ENCODE measurements around the gene ODAD3. TPM values are rescaled to one million over a fixed set of nuclear protein-coding genes. Genes with fewer than 3 reads are reported as not detected.

The ODAD3 gene
- total RNA-seq, 2 experiments from 2014 or later = not detected

DNA sequence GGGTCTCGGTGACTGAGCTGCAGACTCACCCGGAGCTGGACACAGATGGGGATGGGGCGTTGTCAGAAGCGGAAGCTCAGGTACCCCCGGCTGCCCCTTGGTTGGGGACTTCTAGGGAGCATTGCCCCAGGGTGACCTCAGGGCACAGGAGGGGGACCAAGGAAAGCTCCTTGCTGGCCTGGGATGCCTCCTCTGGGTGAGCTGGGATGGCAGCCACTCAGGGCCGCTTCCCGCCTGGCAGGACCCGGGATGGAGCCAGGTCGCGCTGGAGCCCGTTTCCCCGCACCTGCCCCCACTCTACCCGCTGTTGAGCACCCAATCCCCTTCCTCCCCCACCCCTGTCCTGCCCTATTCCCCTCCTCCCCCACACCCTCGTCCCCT, 11.3 kb upstream of the ODAD3 start:
- Histone ChIP-seq H3K27me3 (ENCODE audit: control insufficient read depth in 1 of 2, insufficient read depth in 2 of 2, low read length in 2 of 2) (no peaks in the 10 kb centered on the region), H3K4me1 (ENCODE audit: insufficient read depth, low read length) (no peaks in the 10 kb centered on the region), H3K9me3 (ENCODE audit: control insufficient read depth in 1 of 2, insufficient read depth in 1 of 2, low read length in 2 of 2) (no peaks in the 10 kb centered on the region), H3K27ac (ENCODE audit: low read depth in 1 of 2, low read length in 2 of 2) (no peak overlapping the region), H3K4me3 (ENCODE audit: low read length) (no peak overlapping the region), H3K36me3 (ENCODE audit: insufficient read depth, low read length) (peaks cover 75% of the 10 kb centered on the region)
- POLR2A ChIA-PET = interaction anchor here (1.3 kb wide), 1 partner anchor 65 kb away, joined by 4 read pairs; no protein-coding TSS in a partner anchor
- Mint-ChIP-seq H3K4me3 (no peak overlapping the region), H3K27ac (no peak overlapping the region), H3K36me3 (ENCODE audit: low read depth) (peaks cover 59% of the 10 kb centered on the region), H3K4me1 (ENCODE audit: low read depth) (no peaks in the 10 kb centered on the region), H3K9me3 (no peaks in the 10 kb centered on the region), H3K27me3 (no peaks in the 10 kb centered on the region)
- ATAC-seq (ENCODE audit: poor library complexity) (no peak), DNase-seq (no peak)
- CTCF ChIA-PET = interaction anchor here (0.7 to 1.3 kb wide), 2 partner anchors 65 to 152 kb away, joined by 3 read pairs; no protein-coding TSS in a partner anchor
- TF ChIP-seq, protein P1, sequence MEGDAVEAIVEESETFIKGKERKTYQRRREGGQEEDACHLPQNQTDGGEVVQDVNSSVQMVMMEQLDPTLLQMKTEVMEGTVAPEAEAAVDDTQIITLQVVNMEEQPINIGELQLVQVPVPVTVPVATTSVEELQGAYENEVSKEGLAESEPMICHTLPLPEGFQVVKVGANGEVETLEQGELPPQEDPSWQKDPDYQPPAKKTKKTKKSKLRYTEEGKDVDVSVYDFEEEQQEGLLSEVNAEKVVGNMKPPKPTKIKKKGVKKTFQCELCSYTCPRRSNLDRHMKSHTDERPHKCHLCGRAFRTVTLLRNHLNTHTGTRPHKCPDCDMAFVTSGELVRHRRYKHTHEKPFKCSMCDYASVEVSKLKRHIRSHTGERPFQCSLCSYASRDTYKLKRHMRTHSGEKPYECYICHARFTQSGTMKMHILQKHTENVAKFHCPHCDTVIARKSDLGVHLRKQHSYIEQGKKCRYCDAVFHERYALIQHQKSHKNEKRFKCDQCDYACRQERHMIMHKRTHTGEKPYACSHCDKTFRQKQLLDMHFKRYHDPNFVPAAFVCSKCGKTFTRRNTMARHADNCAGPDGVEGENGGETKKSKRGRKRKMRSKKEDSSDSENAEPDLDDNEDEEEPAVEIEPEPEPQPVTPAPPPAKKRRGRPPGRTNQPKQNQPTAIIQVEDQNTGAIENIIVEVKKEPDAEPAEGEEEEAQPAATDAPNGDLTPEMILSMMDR (IDR thresholded peaks at IDR 0.05) = no peak
- intact Hi-C loops (cut with DNase I, micrococcal nuclease) = loop anchor here in 1 of 2 experiments (1.0 kb wide), 1 partner anchor 152 kb away; no protein-coding TSS in a partner anchor

DNA sequence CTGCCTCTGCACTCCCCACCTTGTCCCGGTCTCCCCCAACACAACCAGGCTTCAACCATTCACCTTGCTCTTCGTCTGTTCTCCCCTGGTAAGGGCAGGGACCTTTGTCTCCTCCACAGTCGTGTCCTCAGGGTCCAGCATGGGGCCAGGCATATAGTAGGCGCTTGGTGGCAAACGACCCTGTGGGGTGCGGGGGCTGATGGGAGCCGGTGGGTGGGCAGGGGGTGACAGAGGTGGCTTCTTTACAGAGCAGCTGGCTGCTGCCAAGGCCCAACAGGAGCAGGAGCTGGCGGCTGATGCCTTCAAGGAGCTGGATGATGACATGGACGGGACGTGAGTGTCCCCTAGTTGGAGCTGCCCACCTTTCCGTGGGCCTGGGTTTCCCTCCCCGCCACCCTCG, 10.2 kb upstream of the ODAD3 start:
- no peak for ATAC-seq (ENCODE audit: poor library complexity)
- CTCF ChIA-PET = interaction anchor here (0.9 to 1.3 kb wide), 2 partner anchors 10 to 64 kb away, joined by 3 to 4 read pairs; partner anchors contain the start of genes ODAD3 and PRKCSH
- intact Hi-C loops (cut with DNase I, micrococcal nuclease) = no loop called here

DNA sequence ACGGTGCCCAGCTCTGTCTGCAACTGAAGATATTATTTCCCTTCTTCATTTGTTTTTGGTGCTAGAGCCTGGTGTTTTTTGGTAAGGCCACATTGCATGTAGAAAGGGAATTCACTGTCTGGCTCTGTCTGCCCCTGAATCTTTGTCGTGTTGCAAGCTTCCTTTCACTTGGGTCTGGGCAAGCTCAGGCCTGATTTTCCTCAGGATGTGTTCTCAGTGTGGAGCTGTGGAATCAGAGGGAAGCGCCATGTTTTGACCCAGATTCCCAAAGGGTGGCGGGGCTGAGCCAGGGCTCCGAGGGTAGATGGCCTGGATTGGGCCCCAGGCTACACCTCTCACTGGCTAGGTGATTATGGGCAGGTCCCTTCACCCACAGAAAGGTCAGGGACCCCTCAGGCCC, 9.1 kb upstream of the ODAD3 start:
- peaks cover 78% of the 10 kb centered on the region for H3K36me3 ChIP-seq (ENCODE audit: insufficient read depth, low read length)
- POLR2A ChIA-PET = no interaction called here
- ATAC-seq (ENCODE audit: poor library complexity) = no peak

More for the DNA sequence above, 10.2 kb upstream of the ODAD3 start:
- Histone ChIP-seq H3K27ac (ENCODE audit: low read depth in 1 of 2, low read length in 2 of 2) (no peak overlapping the region), H3K9me3 (ENCODE audit: control insufficient read depth in 1 of 2, insufficient read depth in 1 of 2, low read length in 2 of 2) (no peaks in the 10 kb centered on the region), H3K4me1 (ENCODE audit: insufficient read depth, low read length) (no peaks in the 10 kb centered on the region), H3K4me3 (ENCODE audit: low read length) (no peak overlapping the region), H3K36me3 (ENCODE audit: insufficient read depth, low read length) (peaks cover 82% of the 10 kb centered on the region), H3K27me3 (ENCODE audit: control insufficient read depth in 1 of 2, insufficient read depth in 2 of 2, low read length in 2 of 2) (no peaks in the 10 kb centered on the region)
- Mint-ChIP-seq H3K4me3 (no peak overlapping the region), H3K36me3 (ENCODE audit: low read depth) (peaks cover 64% of the 10 kb centered on the region), H3K9me3 (no peaks in the 10 kb centered on the region), H3K27me3 (no peaks in the 10 kb centered on the region), H3K27ac (no peak overlapping the region), H3K4me1 (ENCODE audit: low read depth) (no peaks in the 10 kb centered on the region)
- POLR2A ChIA-PET = no interaction called here
- TF ChIP-seq, protein P1 (IDR thresholded peaks at IDR 0.05) = no peak
- DNase-seq = no peak

More for the DNA sequence above, 9.1 kb upstream of the ODAD3 start:
- no peaks in the 10 kb centered on the region for H3K4me1 ChIP-seq (ENCODE audit: insufficient read depth, low read length)
- H3K27ac ChIP-seq (ENCODE audit: low read depth in 1 of 2, low read length in 2 of 2) = no peak overlapping the region
- TF ChIP-seq, protein P1 (IDR thresholded peaks at IDR 0.05) = no peak
- Mint-ChIP-seq H3K27ac (no peak overlapping the region), H3K36me3 (ENCODE audit: low read depth) (peaks cover 58% of the 10 kb centered on the region), H3K4me1 (ENCODE audit: low read depth) (no peaks in the 10 kb centered on the region), H3K27me3 (no peaks in the 10 kb centered on the region), H3K9me3 (no peaks in the 10 kb centered on the region), H3K4me3 (no peak overlapping the region)
- intact Hi-C loops (cut with DNase I, micrococcal nuclease) = no loop called here
- DNase-seq = no peak
- no peak overlapping the region for H3K4me3 ChIP-seq (ENCODE audit: low read length)
- no peaks in the 10 kb centered on the region for H3K27me3 ChIP-seq (ENCODE audit: control insufficient read depth in 1 of 2, insufficient read depth in 2 of 2, low read length in 2 of 2)
- CTCF ChIA-PET = interaction anchor here (1.6 kb wide), 1 partner anchor 63 kb away, joined by 4 read pairs; no protein-coding TSS in a partner anchor
- no peaks in the 10 kb centered on the region for H3K9me3 ChIP-seq (ENCODE audit: control insufficient read depth in 1 of 2, insufficient read depth in 1 of 2, low read length in 2 of 2)
